GM23338 (cell line): ENCODE data around the gene FIBP. TPM values are rescaled to one million over a fixed set of nuclear protein-coding genes. Genes with fewer than 3 reads are reported as not detected.

ENCODE experiments used
- ATAC-seq: fragments of 200-7000 bp; cut with Tn5 transposase; 3 replicates; pipeline ENCODE4 v1.9.1; 2020
- DNase-seq: peaks from one replicate; pipeline ENCODE4 v3.0.0-alpha.2; 2015; ENCODE audit warnings: low spot score
- H2AFZ ChIP-seq: fragments of 200-600 bp; sonication (generic); 2 replicates; pipeline ENCODE4 v1.8.0; 2016; ENCODE audit warnings: antibody characterized with exemption, mild to moderate bottlenecking, moderate library complexity
- H3F3A ChIP-seq: fragments of 200-600 bp; sonication (generic); replicated peaks from 2 replicates; pipeline ENCODE4 v1.8.0; 2017; ENCODE audit warnings: antibody characterized with exemption, mixed run types, low read depth
- H3K27ac ChIP-seq: fragments of 200-600 bp; sonication (generic); 2 replicates; pipeline ENCODE4 v1.6.1; 2016; ENCODE audit warnings: low read depth
- H3K27me3 ChIP-seq: fragments of 200-600 bp; sonication (generic); 2 replicates; pipeline ENCODE4 v1.8.0; 2016; ENCODE audit warnings: mild to moderate bottlenecking, mixed run types, moderate library complexity; ENCODE audit not compliant: insufficient read depth
- H3K36me3 ChIP-seq: fragments of 200-600 bp; sonication (generic); 2 replicates; pipeline ENCODE4 v1.8.0; 2016; ENCODE audit warnings: mild to moderate bottlenecking; ENCODE audit not compliant: insufficient read depth
- H3K4me1 ChIP-seq: fragments of 200-600 bp; sonication (generic); 2 replicates; pipeline ENCODE4 v1.8.0; 2016; ENCODE audit warnings: mild to moderate bottlenecking, moderate library complexity; ENCODE audit not compliant: insufficient read depth
- H3K4me2 ChIP-seq: fragments of 200-600 bp; sonication (generic); 2 replicates; pipeline ENCODE4 v1.7.1; 2017; ENCODE audit warnings: mixed run types
- H3K4me3 ChIP-seq: fragments of 200-600 bp; sonication (generic); 2 replicates; pipeline ENCODE4 v1.6.1; 2016; ENCODE audit warnings: mixed run types
- H3K79me2 ChIP-seq: fragments of 200-600 bp; sonication (generic); replicated peaks from 2 replicates; pipeline ENCODE4 v1.8.0; 2017; ENCODE audit warnings: mild to moderate bottlenecking; ENCODE audit not compliant: insufficient read depth
- H3K9me2 ChIP-seq: fragments of 200-600 bp; sonication (generic); 2 replicates; pipeline ENCODE4 v1.8.0; 2017; ENCODE audit not compliant: insufficient read depth
- H4K20me1 ChIP-seq: fragments of 200-600 bp; sonication (generic); replicated peaks from 2 replicates; pipeline ENCODE4 v1.8.0; 2017; ENCODE audit warnings: mild to moderate bottlenecking; ENCODE audit not compliant: insufficient read depth
- H3K27ac Mint-ChIP-seq: 2 replicates; pipeline ENCODE4 v1.8.0; 2020; ENCODE audit warnings: inconsistent platforms, mild to moderate bottlenecking, moderate library complexity, mixed read lengths
- H3K27me3 Mint-ChIP-seq: 3 replicates; pipeline ENCODE4 v1.8.0; 2022; ENCODE audit warnings: low read depth, mild to moderate bottlenecking, moderate library complexity, mixed read lengths, inconsistent platforms; ENCODE audit not compliant: insufficient read depth, poor library complexity
- H3K36me3 Mint-ChIP-seq: 3 replicates; pipeline ENCODE4 v1.8.0; 2021; ENCODE audit warnings: low read depth, mild to moderate bottlenecking, inconsistent platforms, moderate library complexity, mixed read lengths
- H3K4me1 Mint-ChIP-seq: 3 replicates; pipeline ENCODE4 v1.8.0; 2020; ENCODE audit warnings: mild to moderate bottlenecking, inconsistent platforms, mixed read lengths
- H3K4me3 Mint-ChIP-seq: 3 replicates; pipeline ENCODE4 v1.8.0; 2021; ENCODE audit warnings: moderate library complexity, mild to moderate bottlenecking, inconsistent platforms, mixed read lengths
- H3K9me3 Mint-ChIP-seq: 3 replicates; pipeline ENCODE4 v1.8.0; 2020; ENCODE audit warnings: moderate library complexity, mild to moderate bottlenecking, inconsistent platforms, mixed read lengths
- CREB1 ChIP-seq: fragments of 250-450 bp; sonication (Bioruptor Pico); IDR thresholded peaks from 2 replicates; pipeline ENCODE4 v1.5.0; 2020; ENCODE audit warnings: low read depth, mild to moderate bottlenecking, moderate library complexity
- EZH2phosphoT487 ChIP-seq: fragments of 200-600 bp; sonication (generic); IDR thresholded peaks from one replicate; pipeline ENCODE4 v1.8.1; 2018; ENCODE audit warnings: antibody characterized with exemption; ENCODE audit not compliant: unreplicated experiment
- POLR2AphosphoS5 ChIP-seq: IDR thresholded peaks from 2 replicates; pipeline ENCODE4 v1.6.1; 2016; ENCODE audit warnings: antibody characterized with exemption, low read depth
- STAT1 ChIP-seq: IDR thresholded peaks from one replicate; pipeline ENCODE4 v1.6.1; 2016; ENCODE audit warnings: antibody characterized with exemption; ENCODE audit not compliant: unreplicated experiment
- ZNF114 ChIP-seq: fragments of 250-450 bp; sonication (Bioruptor Pico); IDR thresholded peaks from 2 replicates; pipeline ENCODE4 v1.5.0; 2020; ENCODE audit warnings: mild to moderate bottlenecking, moderate library complexity
- polyA plus RNA-seq: library from polyadenylated mRNA; unstranded; fragments of >200 nt; fragmentation: Nextera tagmentation; extraction: Ambion mirVana; gene quantifications from 2 replicates; pipeline ENCODE4 v1.2.1, GENCODE V29; 2016
- total RNA-seq: library from RNA; depleted of rRNA; stranded (reverse); fragments of >200 nt; shearing (Covaris generic); gene quantifications from 2 replicates; pipeline ENCODE4 v1.2.3, GENCODE V29; 2014
- TF ChIP-seq, protein P1 (sequence below): IDR thresholded peaks from 2 replicates; pipeline ENCODE4 v1.6.1; 2016; ENCODE audit warnings: antibody characterized with exemption
- TF ChIP-seq, protein P2 (sequence below), 2 experiments: fragments of 200-600 bp in 1 of 2; sonication (generic) in 1 of 2; conservative IDR thresholded peaks; 2 replicates each; pipeline versions ENCODE4 v1.5.1 to v1.6.1; 2016 to 2017; ENCODE audit warnings: antibody characterized with exemption in 2 of 2, low read depth in 2 of 2, mild to moderate bottlenecking in 2 of 2, moderate library complexity in 1 of 2

FIBP gene
- total and polyA plus RNA-seq, 2 experiments from 2014 or later = 79.0 to 102 TPM

DNA sequence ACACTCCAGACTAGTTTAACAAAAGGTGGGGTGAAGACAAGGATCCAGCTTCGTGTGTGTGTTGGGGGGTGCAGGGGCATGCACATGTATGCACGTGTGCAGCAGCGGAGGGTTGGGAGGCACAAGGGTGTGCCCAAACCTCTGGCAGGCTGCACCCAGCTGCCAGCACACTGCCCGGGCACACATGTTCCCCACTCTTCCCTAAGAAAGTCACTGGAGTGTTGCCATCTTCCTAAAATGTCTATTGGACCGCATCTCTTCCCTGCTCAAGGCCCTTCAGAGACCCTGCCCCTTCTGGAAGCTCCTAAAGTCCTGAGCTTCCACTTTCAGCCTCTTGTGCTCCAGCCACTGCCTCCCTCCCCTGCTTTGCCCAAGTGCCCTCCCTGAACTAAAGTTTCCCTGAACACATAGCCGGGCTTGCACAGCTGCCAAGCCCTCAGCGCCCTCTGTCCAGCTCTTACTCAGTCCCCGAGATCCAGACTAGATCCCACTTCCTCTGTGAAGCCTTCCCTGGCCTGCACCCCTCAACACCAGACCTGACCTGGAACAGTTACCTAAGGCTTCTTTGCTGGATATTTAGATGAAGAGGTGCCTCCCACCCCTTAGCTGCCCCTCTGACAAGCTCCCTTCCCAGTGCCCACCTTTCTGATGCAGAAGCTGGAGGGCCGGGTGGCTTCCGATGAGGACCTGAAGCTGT, 36.3 kb downstream of the FIBP start:
- Histone ChIP-seq H4K20me1 (peaks cover 33% of the 10 kb centered on the region), H3K36me3 (peaks cover 28% of the 10 kb centered on the region), H2AFZ (no peak overlapping the region), H3F3A (peaks cover 57% of the 10 kb centered on the region), H3K27ac (peak overlapping the region; percentile 32; the same call in 1 of the 2 replicates), H3K4me1 (peaks cover 3% of the 10 kb centered on the region), H3K27me3 (no peaks in the 10 kb centered on the region), H3K79me2 (peaks cover 33% of the 10 kb centered on the region), H3K9me2 (no peaks in the 10 kb centered on the region), H3K4me2 (no peak overlapping the region), H3K4me3 (no peak overlapping the region)
- DNase-seq (no peak), ATAC-seq (peak; percentile 0; the same call in 2 of the 3 replicates)
- H3K9me3 Mint-ChIP-seq = peaks cover 12% of the 10 kb centered on the region
- no peak overlapping the region for H3K27ac Mint-ChIP-seq
- TF ChIP-seq CREB1 (CRISPR knock-in tag) (no peak), POLR2AphosphoS5 (peak; percentile 32)
- peaks cover 27% of the 10 kb centered on the region for H3K4me1 Mint-ChIP-seq
- peak overlapping the region; percentile 1; the same call in 1 of the 3 replicates for H3K4me3 Mint-ChIP-seq
- peaks cover 64% of the 10 kb centered on the region for H3K36me3 Mint-ChIP-seq
- peaks cover 59% of the 10 kb centered on the region for H3K27me3 Mint-ChIP-seq

DNA sequence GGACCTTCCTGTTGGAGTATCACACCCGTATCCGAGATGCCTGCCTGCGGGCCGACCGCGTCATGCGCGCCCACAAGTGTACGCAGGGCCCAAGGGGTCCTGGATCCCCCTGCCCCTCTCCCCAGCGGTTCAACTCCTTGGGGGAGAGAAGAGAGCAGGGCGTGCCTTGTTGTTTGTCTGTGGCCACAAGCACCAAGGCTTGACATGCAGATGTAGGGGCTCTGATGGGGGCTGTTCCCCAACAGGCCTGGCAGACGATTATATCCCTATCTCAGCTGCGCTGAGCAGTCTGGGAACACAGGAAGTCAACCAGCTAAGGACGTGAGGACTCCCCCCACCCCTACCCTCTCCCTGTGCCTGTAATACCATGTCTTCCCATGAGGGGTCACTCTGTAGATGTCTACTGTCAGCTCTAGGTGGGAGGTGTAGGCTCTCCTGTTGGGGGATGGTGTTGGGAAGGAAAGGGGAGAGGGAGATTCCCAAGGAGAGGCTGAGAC, 37.1 kb downstream of the FIBP start:
- ATAC-seq (peak; percentile 49), DNase-seq (peak; percentile 90)
- Histone ChIP-seq H3K79me2 (peaks cover 25% of the 10 kb centered on the region), H4K20me1 (peaks cover 26% of the 10 kb centered on the region), H3K36me3 (peaks cover 28% of the 10 kb centered on the region), H3K4me2 (no peak overlapping the region), H2AFZ (no peak overlapping the region), H3K27me3 (no peaks in the 10 kb centered on the region), H3K9me2 (no peaks in the 10 kb centered on the region), H3F3A (peaks cover 49% of the 10 kb centered on the region), H3K4me1 (no peaks in the 10 kb centered on the region; the same call in 1 of the 2 replicates), H3K4me3 (no peak overlapping the region), H3K27ac (no peak overlapping the region)
- Mint-ChIP-seq H3K9me3 (peaks cover 12% of the 10 kb centered on the region), H3K27ac (no peak overlapping the region), H3K36me3 (peaks cover 55% of the 10 kb centered on the region), H3K4me1 (peaks cover 20% of the 10 kb centered on the region), H3K4me3 (peak overlapping the region; percentile 1; the same call in 1 of the 3 replicates), H3K27me3 (peaks cover 53% of the 10 kb centered on the region)
- TF ChIP-seq STAT1 (no peak), ZNF114 (CRISPR knock-in tag) (no peak), EZH2phosphoT487 (no peak)
- TF ChIP-seq, protein P1, sequence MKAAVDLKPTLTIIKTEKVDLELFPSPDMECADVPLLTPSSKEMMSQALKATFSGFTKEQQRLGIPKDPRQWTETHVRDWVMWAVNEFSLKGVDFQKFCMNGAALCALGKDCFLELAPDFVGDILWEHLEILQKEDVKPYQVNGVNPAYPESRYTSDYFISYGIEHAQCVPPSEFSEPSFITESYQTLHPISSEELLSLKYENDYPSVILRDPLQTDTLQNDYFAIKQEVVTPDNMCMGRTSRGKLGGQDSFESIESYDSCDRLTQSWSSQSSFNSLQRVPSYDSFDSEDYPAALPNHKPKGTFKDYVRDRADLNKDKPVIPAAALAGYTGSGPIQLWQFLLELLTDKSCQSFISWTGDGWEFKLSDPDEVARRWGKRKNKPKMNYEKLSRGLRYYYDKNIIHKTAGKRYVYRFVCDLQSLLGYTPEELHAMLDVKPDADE = no peak
- TF ChIP-seq, protein P2, sequence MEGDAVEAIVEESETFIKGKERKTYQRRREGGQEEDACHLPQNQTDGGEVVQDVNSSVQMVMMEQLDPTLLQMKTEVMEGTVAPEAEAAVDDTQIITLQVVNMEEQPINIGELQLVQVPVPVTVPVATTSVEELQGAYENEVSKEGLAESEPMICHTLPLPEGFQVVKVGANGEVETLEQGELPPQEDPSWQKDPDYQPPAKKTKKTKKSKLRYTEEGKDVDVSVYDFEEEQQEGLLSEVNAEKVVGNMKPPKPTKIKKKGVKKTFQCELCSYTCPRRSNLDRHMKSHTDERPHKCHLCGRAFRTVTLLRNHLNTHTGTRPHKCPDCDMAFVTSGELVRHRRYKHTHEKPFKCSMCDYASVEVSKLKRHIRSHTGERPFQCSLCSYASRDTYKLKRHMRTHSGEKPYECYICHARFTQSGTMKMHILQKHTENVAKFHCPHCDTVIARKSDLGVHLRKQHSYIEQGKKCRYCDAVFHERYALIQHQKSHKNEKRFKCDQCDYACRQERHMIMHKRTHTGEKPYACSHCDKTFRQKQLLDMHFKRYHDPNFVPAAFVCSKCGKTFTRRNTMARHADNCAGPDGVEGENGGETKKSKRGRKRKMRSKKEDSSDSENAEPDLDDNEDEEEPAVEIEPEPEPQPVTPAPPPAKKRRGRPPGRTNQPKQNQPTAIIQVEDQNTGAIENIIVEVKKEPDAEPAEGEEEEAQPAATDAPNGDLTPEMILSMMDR (conservative IDR thresholded peaks at IDR 0.05; ENCODE audit: low read depth in 2 of 2) = peak; percentile 82 to 92
